ENCODE data around the gene KIAA1328. TPM values are rescaled to one million over a fixed set of nuclear protein-coding genes. Genes with fewer than 3 reads are reported as not detected.
"Not testable (repeated sequence)": the region's sequence is repeated elsewhere in the genome, so short reads cannot be mapped to it uniquely, and the experiment has no call there.

The KIAA1328 gene
- total RNA-seq, 2 donors from 2014 or later, result 9.0 to 13.9 TPM

GRCh38 chr18:37162551-37162950, 333.6 kb downstream of the KIAA1328 start:
- Mint-ChIP-seq H3K36me3 (ENCODE audit: low read depth) (peaks cover 5% of the 10 kb centered on the region), H3K4me1 (peaks cover 2% of the 10 kb centered on the region), H3K27me3 (no peaks in the 10 kb centered on the region), H3K27ac (no peak overlapping the region), H3K4me3 (no peak overlapping the region)
- DNase-seq (no peak), ATAC-seq (no peak)
- no peaks in the 10 kb centered on the region for H3K9me3 ChIP-seq (ENCODE audit: control insufficient read depth, low read length, poor library complexity, severe bottlenecking)

GRCh38 chr18:37163119-37163518, 334.2 kb downstream of the KIAA1328 start:
- DNase-seq, result no peak
- no peak for ATAC-seq
- Mint-ChIP-seq H3K27me3 (no peaks in the 10 kb centered on the region), H3K27ac (no peak overlapping the region), H3K4me1 (peaks cover 2% of the 10 kb centered on the region), H3K4me3 (no peak overlapping the region), H3K36me3 (ENCODE audit: low read depth) (peaks cover 5% of the 10 kb centered on the region)
- H3K9me3 ChIP-seq (ENCODE audit: control insufficient read depth, low read length, poor library complexity, severe bottlenecking), result no peaks in the 10 kb centered on the region

DNA sequence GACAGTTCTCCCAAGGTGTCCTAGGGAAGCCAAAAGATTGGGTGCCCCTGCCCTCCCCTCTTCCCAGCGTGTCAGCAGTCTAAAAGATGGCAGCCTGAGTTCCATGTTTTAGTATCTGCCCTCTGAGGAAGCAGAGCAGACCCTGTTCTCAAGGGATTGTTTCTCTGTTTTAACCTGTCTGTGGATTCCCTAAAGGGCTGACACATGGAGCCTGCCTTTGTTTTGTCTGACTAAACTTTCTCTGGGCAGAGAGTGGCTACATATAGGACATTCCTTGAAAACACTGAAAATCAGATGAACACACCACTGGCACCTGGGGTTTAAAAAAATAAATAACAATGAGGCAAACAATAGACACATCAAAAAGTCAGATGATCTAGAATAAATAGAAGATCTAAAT, 337.6 kb downstream of the KIAA1328 start:
- Mint-ChIP-seq H3K36me3 (ENCODE audit: low read depth) (peaks cover 5% of the 10 kb centered on the region), H3K27ac (no peak overlapping the region), H3K4me3 (no peak overlapping the region), H3K4me1 (peaks cover 2% of the 10 kb centered on the region), H3K27me3 (no peaks in the 10 kb centered on the region)
- no peak for DNase-seq
- ATAC-seq, result no peak
- no peaks in the 10 kb centered on the region for H3K9me3 ChIP-seq (ENCODE audit: control insufficient read depth, low read length, poor library complexity, severe bottlenecking)

- H3K9me3 ChIP-seq (ENCODE audit: control insufficient read depth, low read length, poor library complexity, severe bottlenecking); H3K27me3 Mint-ChIP-seq; H3K4me1 Mint-ChIP-seq; ATAC-seq; DNase-seq; H3K4me3 Mint-ChIP-seq; H3K27ac Mint-ChIP-seq; H3K36me3 Mint-ChIP-seq (ENCODE audit: low read depth): not testable (repeated sequence)
Observed at GRCh38 chr18:37166966-37167365, 338.0 kb downstream of the KIAA1328 start.

- H3K36me3 Mint-ChIP-seq (ENCODE audit: low read depth), result peaks cover 6% of the 10 kb centered on the region
- DNase-seq (no peak), ATAC-seq (no peak)
- H3K27me3 Mint-ChIP-seq, result no peaks in the 10 kb centered on the region
- H3K4me1 Mint-ChIP-seq, result peaks cover 2% of the 10 kb centered on the region
- H3K4me3 Mint-ChIP-seq, result no peak overlapping the region
- H3K9me3 ChIP-seq (ENCODE audit: control insufficient read depth, low read length, poor library complexity, severe bottlenecking), result no peaks in the 10 kb centered on the region
- no peak overlapping the region for H3K27ac Mint-ChIP-seq
Observed at GRCh38 chr18:37170984-37171383, 342.1 kb downstream of the KIAA1328 start.

GRCh38 chr18:37173384-37173783, 344.5 kb downstream of the KIAA1328 start:
- Mint-ChIP-seq H3K27ac (no peak overlapping the region), H3K36me3 (ENCODE audit: low read depth) (peaks cover 6% of the 10 kb centered on the region), H3K27me3 (no peaks in the 10 kb centered on the region), H3K4me1 (no peaks in the 10 kb centered on the region), H3K4me3 (no peak overlapping the region)
- no peaks in the 10 kb centered on the region for H3K9me3 ChIP-seq (ENCODE audit: control insufficient read depth, low read length, poor library complexity, severe bottlenecking)
- no peak for DNase-seq
- ATAC-seq, result no peak

- DNase-seq (no peak), ATAC-seq (no peak)
- H3K4me1 Mint-ChIP-seq, result no peaks in the 10 kb centered on the region
- no peaks in the 10 kb centered on the region for H3K27me3 Mint-ChIP-seq
- no peaks in the 10 kb centered on the region for H3K9me3 ChIP-seq (ENCODE audit: control insufficient read depth, low read length, poor library complexity, severe bottlenecking)
- peaks cover 6% of the 10 kb centered on the region for H3K36me3 Mint-ChIP-seq (ENCODE audit: low read depth)
- no peak overlapping the region for H3K4me3 Mint-ChIP-seq
- no peak overlapping the region for H3K27ac Mint-ChIP-seq
Observed at GRCh38 chr18:37175727-37176620, 347.0 kb downstream of the KIAA1328 start.

- no peak overlapping the region for H3K27ac Mint-ChIP-seq
- H3K36me3 Mint-ChIP-seq (ENCODE audit: low read depth), result peaks cover 6% of the 10 kb centered on the region
- no peaks in the 10 kb centered on the region for H3K27me3 Mint-ChIP-seq
- no peak for DNase-seq
- no peaks in the 10 kb centered on the region for H3K9me3 ChIP-seq (ENCODE audit: control insufficient read depth, low read length, poor library complexity, severe bottlenecking)
- no peak overlapping the region for H3K4me3 Mint-ChIP-seq
- no peak for ATAC-seq
- no peaks in the 10 kb centered on the region for H3K4me1 Mint-ChIP-seq
Observed at GRCh38 chr18:37176621-37176934, 347.7 kb downstream of the KIAA1328 start.

DNA sequence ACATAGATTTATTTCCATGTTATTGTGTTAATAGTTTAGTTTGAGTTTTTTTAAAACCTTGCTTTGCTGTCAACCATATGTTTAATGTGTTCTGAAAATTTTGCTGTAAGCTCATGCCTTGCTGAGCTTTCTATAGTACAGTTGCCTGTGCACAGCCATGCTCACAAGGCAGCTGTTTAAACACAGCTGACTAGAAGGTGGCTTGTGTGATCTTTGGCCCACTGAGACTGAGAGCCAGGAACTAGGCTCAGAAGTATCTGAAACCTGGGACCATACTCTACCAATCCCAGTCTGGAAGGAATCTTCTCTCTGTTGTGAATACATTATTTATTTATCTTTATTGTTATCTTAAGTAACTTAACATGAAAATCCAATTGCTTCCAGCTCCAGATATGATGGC, 350.5 kb downstream of the KIAA1328 start:
- no peaks in the 10 kb centered on the region for H3K9me3 ChIP-seq (ENCODE audit: control insufficient read depth, low read length, poor library complexity, severe bottlenecking)
- no peak overlapping the region for H3K27ac Mint-ChIP-seq
- H3K4me3 Mint-ChIP-seq, result no peak overlapping the region
- H3K27me3 Mint-ChIP-seq, result no peaks in the 10 kb centered on the region
- peaks cover 2% of the 10 kb centered on the region for H3K36me3 Mint-ChIP-seq (ENCODE audit: low read depth)
- ATAC-seq (no peak), DNase-seq (no peak)
- no peaks in the 10 kb centered on the region for H3K4me1 Mint-ChIP-seq

DNA sequence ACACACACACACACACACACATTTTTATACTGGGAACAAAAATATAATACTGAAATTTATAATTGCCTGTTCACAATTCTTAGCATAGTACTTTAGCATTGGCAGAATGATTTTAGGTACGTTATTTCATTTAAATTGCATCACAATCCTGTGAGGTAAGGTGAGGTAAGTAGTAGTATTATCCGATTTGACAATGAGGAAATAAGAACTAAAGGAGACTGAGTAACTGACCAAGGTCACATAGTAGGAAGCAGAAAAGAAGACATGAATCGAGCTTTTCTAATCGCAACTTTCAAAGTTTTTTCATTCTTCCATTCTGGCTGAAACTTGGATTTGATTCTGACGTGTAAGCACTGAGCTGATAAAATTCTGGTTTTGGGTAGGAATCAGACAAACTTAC, 351.2 kb downstream of the KIAA1328 start:
- no peak overlapping the region for H3K4me3 Mint-ChIP-seq
- no peaks in the 10 kb centered on the region for H3K27me3 Mint-ChIP-seq
- no peaks in the 10 kb centered on the region for H3K36me3 Mint-ChIP-seq (ENCODE audit: low read depth)
- no peaks in the 10 kb centered on the region for H3K9me3 ChIP-seq (ENCODE audit: control insufficient read depth, low read length, poor library complexity, severe bottlenecking)
- DNase-seq, result no peak
- H3K4me1 Mint-ChIP-seq, result no peaks in the 10 kb centered on the region
- H3K27ac Mint-ChIP-seq, result no peak overlapping the region
- ATAC-seq, result no peak

- no peaks in the 10 kb centered on the region for H3K27me3 Mint-ChIP-seq
- no peaks in the 10 kb centered on the region for H3K9me3 ChIP-seq (ENCODE audit: control insufficient read depth, low read length, poor library complexity, severe bottlenecking)
- H3K4me3 Mint-ChIP-seq, result no peak overlapping the region
- no peaks in the 10 kb centered on the region for H3K4me1 Mint-ChIP-seq
- H3K36me3 Mint-ChIP-seq (ENCODE audit: low read depth), result no peaks in the 10 kb centered on the region
- H3K27ac Mint-ChIP-seq, result no peak overlapping the region
- no peak for DNase-seq
- ATAC-seq, result no peak
Observed at GRCh38 chr18:37182340-37183135, 353.6 kb downstream of the KIAA1328 start.

- no peaks in the 10 kb centered on the region for H3K9me3 ChIP-seq (ENCODE audit: control insufficient read depth, low read length, poor library complexity, severe bottlenecking)
- Mint-ChIP-seq H3K27me3 (no peaks in the 10 kb centered on the region), H3K4me1 (no peaks in the 10 kb centered on the region), H3K36me3 (ENCODE audit: low read depth) (no peaks in the 10 kb centered on the region), H3K27ac (no peak overlapping the region), H3K4me3 (no peak overlapping the region)
- no peak for DNase-seq
- ATAC-seq, result no peak
Observed at GRCh38 chr18:37184209-37184868, 355.4 kb downstream of the KIAA1328 start.

- Mint-ChIP-seq H3K36me3 (ENCODE audit: low read depth) (no peaks in the 10 kb centered on the region), H3K27me3 (no peaks in the 10 kb centered on the region), H3K4me3 (no peak overlapping the region), H3K27ac (no peak overlapping the region), H3K4me1 (no peaks in the 10 kb centered on the region)
- no peaks in the 10 kb centered on the region for H3K9me3 ChIP-seq (ENCODE audit: control insufficient read depth, low read length, poor library complexity, severe bottlenecking)
- no peak for DNase-seq
- ATAC-seq, result no peak
Observed at GRCh38 chr18:37188016-37188791, 359.3 kb downstream of the KIAA1328 start.
